Loucy (cell line): ENCODE results near the gene EMSY.

Experiments
- H2AFZ ChIP-seq: fragments of 200-600 bp; sonication (generic); 2 replicates; pipeline ENCODE4 v1.6.0; 2016; ENCODE audit warnings: antibody characterized with exemption, mild to moderate bottlenecking, low read length, moderate library complexity
- H3F3A ChIP-seq: fragments of 200-600 bp; 2 replicates; pipeline ENCODE4 v1.6.0; 2016; ENCODE audit warnings: antibody characterized with exemption, low read depth, mild to moderate bottlenecking
- H3K27me3 ChIP-seq: fragments of 200-600 bp; sonication (generic); 2 replicates; pipeline ENCODE4 v1.6.1; 2014; ENCODE audit warnings: low read length, mild to moderate bottlenecking; ENCODE audit not compliant: insufficient read depth, poor library complexity, severe bottlenecking
- H3K36me3 ChIP-seq: fragments of 200-600 bp; sonication (generic); 2 replicates; pipeline ENCODE4 v1.6.1; 2016; ENCODE audit warnings: low read length; ENCODE audit not compliant: insufficient read depth
- H3K4me1 ChIP-seq: fragments of 200-600 bp; sonication (generic); 2 replicates; pipeline ENCODE4 v1.5.1; 2014; ENCODE audit warnings: low read length, mild to moderate bottlenecking; ENCODE audit not compliant: insufficient read depth, poor library complexity, severe bottlenecking
- H3K4me2 ChIP-seq: fragments of 200-600 bp; sonication (generic); 2 replicates; pipeline ENCODE4 v1.6.0; 2014; ENCODE audit warnings: antibody characterized with exemption, low read length, low read depth, mild to moderate bottlenecking; ENCODE audit not compliant: poor library complexity, severe bottlenecking
- H3K4me3 ChIP-seq: fragments of 200-600 bp; sonication (generic); 2 replicates; pipeline ENCODE4 v1.5.1; 2014; ENCODE audit warnings: low read length, mild to moderate bottlenecking, mixed read lengths; ENCODE audit not compliant: poor library complexity, severe bottlenecking
- H3K79me2 ChIP-seq: fragments of 200-600 bp; sonication (generic); 2 replicates; pipeline ENCODE4 v1.6.1; 2014; ENCODE audit warnings: low read length; ENCODE audit not compliant: insufficient read depth
- H3K9ac ChIP-seq: fragments of 200-600 bp; sonication (generic); 2 replicates; pipeline ENCODE4 v1.6.0; 2014; ENCODE audit warnings: mild to moderate bottlenecking, low read depth, low read length, moderate library complexity; ENCODE audit not compliant: poor library complexity, severe bottlenecking
- H3K9me2 ChIP-seq: fragments of 200-600 bp; sonication (generic); replicated peaks from 2 replicates; pipeline ENCODE4 v1.6.1; 2016; ENCODE audit warnings: low read depth, low read length, mixed read lengths
- H3K9me3 ChIP-seq: fragments of 200-600 bp; sonication (generic); 2 replicates; pipeline ENCODE4 v1.6.1; 2014; ENCODE audit warnings: mild to moderate bottlenecking, antibody characterized with exemption, low read length, low read depth; ENCODE audit not compliant: insufficient read depth
- H4K20me1 ChIP-seq: fragments of 200-600 bp; sonication (generic); 2 replicates; pipeline ENCODE4 v1.6.0; 2014; ENCODE audit warnings: antibody characterized with exemption, low read length, mild to moderate bottlenecking; ENCODE audit not compliant: insufficient read depth, poor library complexity, severe bottlenecking
- CTCF ChIP-seq: fragments of 200-600 bp; sonication (generic); conservative IDR thresholded peaks from 2 replicates; pipeline ENCODE4 v1.5.1; 2014; ENCODE audit warnings: mild to moderate bottlenecking, antibody characterized with exemption, low read length
- EZH2phosphoT487 ChIP-seq: fragments of 200-600 bp; IDR thresholded peaks from 2 replicates; pipeline ENCODE4 v1.6.1; 2018; ENCODE audit warnings: antibody characterized with exemption, mild to moderate bottlenecking, moderate library complexity, borderline replicate concordance

EMSY gene

GRCh38 chr11:76496174-76496573, 51.4 kb downstream of the EMSY start:
- Histone ChIP-seq H3K4me3 (no peak overlapping the region), H3K79me2 (no peaks in the 10 kb centered on the region), H3K36me3 (peaks cover 63% of the 10 kb centered on the region; the same call in 1 of the 2 replicates), H3F3A (no peaks in the 10 kb centered on the region), H3K9ac (no peak overlapping the region), H2AFZ (no peak overlapping the region), H3K9me3 (peaks cover 3% of the 10 kb centered on the region), H3K27me3 (no peaks in the 10 kb centered on the region), H3K4me2 (no peak overlapping the region), H3K4me1 (no peaks in the 10 kb centered on the region), H4K20me1 (no peaks in the 10 kb centered on the region), H3K9me2 (no peaks in the 10 kb centered on the region)
- TF ChIP-seq EZH2phosphoT487 (no peak), CTCF (no peak)

GRCh38 chr11:76501526-76502202, 56.8 kb downstream of the EMSY start:
- H3K4me3 ChIP-seq, result no peak overlapping the region
- H2AFZ ChIP-seq, result no peak overlapping the region
- no peaks in the 10 kb centered on the region for H3K4me1 ChIP-seq
- no peak overlapping the region for H3K9ac ChIP-seq
- no peaks in the 10 kb centered on the region for H3K79me2 ChIP-seq
- no peaks in the 10 kb centered on the region for H3F3A ChIP-seq
- no peak overlapping the region for H3K4me2 ChIP-seq
- peaks cover 45% of the 10 kb centered on the region for H3K36me3 ChIP-seq
- no peaks in the 10 kb centered on the region for H4K20me1 ChIP-seq
- peaks cover 11% of the 10 kb centered on the region for H3K9me3 ChIP-seq
- TF ChIP-seq EZH2phosphoT487 (no peak), CTCF (no peak)
- H3K9me2 ChIP-seq, result no peaks in the 10 kb centered on the region
- no peaks in the 10 kb centered on the region for H3K27me3 ChIP-seq

GRCh38 chr11:76506833-76507232, 62.0 kb downstream of the EMSY start:
- H4K20me1 ChIP-seq, result no peaks in the 10 kb centered on the region
- no peaks in the 10 kb centered on the region for H3K4me1 ChIP-seq
- H3K4me3 ChIP-seq, result no peak overlapping the region
- no peak overlapping the region for H2AFZ ChIP-seq
- peaks cover 19% of the 10 kb centered on the region for H3K36me3 ChIP-seq
- H3K79me2 ChIP-seq, result no peaks in the 10 kb centered on the region
- no peak overlapping the region for H3K9ac ChIP-seq
- H3K4me2 ChIP-seq, result no peak overlapping the region
- peaks cover 1% of the 10 kb centered on the region; the same call in 1 of the 2 replicates for H3K9me3 ChIP-seq
- TF ChIP-seq EZH2phosphoT487, result no peak
- no peaks in the 10 kb centered on the region for H3K27me3 ChIP-seq
- H3F3A ChIP-seq, result no peaks in the 10 kb centered on the region
- no peaks in the 10 kb centered on the region for H3K9me2 ChIP-seq
